GM12801 (cell line): ENCODE results near the gene HIF1AN.

ENCODE experiments used
- TF ChIP-seq, protein P1 (sequence below): IDR thresholded peaks from one replicate; pipeline ENCODE4 v1.5.1; 2011; ENCODE audit warnings: control low read depth; ENCODE audit not compliant: insufficient read length; ENCODE audit errors: extremely low read depth

Gene HIF1AN

GRCh38 chr10:100568912-100569311 is 33.2 kb downstream of the HIF1AN start:
- TF ChIP-seq, protein P1, sequence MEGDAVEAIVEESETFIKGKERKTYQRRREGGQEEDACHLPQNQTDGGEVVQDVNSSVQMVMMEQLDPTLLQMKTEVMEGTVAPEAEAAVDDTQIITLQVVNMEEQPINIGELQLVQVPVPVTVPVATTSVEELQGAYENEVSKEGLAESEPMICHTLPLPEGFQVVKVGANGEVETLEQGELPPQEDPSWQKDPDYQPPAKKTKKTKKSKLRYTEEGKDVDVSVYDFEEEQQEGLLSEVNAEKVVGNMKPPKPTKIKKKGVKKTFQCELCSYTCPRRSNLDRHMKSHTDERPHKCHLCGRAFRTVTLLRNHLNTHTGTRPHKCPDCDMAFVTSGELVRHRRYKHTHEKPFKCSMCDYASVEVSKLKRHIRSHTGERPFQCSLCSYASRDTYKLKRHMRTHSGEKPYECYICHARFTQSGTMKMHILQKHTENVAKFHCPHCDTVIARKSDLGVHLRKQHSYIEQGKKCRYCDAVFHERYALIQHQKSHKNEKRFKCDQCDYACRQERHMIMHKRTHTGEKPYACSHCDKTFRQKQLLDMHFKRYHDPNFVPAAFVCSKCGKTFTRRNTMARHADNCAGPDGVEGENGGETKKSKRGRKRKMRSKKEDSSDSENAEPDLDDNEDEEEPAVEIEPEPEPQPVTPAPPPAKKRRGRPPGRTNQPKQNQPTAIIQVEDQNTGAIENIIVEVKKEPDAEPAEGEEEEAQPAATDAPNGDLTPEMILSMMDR, result no peak

GRCh38 chr10:100569687-100570481 is 34.1 kb downstream of the HIF1AN start:
- TF ChIP-seq, protein P1, result no peak

DNA sequence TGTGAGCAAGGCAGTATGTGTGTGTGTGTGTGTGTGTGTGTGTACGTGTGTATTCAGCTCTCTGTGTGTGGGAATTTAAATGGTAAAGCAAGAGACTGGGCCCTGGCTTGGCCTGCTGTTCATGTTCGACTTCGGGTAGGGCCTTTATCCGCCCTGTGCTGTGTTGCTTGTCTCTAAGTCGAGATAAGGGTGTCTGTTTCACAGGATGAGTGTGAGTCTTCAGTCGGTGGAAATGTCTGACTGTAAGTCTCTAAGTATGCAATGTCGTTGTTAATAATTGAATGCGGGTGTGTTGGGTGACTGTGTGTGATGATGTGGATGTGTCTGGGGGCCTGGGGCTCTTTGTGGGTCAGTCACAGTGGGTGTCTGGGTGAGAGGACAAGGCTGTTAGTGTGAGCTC is 34.8 kb downstream of the HIF1AN start:
- TF ChIP-seq, protein P1, result no peak

DNA sequence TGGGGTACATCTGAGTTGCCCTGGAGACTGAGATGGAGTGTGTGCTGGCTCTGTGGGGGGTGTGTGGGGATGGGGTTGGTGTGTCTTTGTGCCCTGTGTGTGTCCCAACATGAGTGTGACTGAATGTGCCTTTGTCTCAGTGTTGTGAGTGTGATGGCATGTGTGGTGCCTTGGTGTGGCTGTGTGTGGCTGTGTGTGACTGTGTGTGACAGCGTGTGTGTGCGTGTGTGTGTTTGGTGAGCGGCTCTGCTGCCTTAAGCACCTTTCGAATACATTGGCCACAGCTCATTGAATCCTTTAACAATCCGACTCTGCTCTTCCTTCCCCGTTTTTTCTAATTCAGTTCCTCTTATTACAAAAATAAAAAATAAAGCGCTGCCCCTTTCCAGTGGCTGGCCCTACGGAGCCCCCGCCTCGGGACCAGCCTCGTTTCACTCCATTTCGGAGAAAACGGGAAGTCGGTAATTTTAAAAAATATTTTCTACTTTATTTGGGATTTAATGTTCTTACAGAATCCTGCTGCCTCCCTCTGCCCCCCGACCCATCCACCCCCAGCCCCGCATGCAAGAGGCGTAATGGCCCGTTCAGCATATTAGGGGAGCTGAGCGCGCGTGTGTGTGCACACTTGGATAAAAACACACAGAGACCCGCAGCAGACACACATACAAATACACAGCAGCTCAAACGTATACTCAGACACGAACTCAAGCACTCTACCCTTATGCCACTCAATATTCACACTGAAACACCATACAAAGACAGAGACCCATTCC is 35.5 kb downstream of the HIF1AN start:
- TF ChIP-seq, protein P1, result no peak

DNA sequence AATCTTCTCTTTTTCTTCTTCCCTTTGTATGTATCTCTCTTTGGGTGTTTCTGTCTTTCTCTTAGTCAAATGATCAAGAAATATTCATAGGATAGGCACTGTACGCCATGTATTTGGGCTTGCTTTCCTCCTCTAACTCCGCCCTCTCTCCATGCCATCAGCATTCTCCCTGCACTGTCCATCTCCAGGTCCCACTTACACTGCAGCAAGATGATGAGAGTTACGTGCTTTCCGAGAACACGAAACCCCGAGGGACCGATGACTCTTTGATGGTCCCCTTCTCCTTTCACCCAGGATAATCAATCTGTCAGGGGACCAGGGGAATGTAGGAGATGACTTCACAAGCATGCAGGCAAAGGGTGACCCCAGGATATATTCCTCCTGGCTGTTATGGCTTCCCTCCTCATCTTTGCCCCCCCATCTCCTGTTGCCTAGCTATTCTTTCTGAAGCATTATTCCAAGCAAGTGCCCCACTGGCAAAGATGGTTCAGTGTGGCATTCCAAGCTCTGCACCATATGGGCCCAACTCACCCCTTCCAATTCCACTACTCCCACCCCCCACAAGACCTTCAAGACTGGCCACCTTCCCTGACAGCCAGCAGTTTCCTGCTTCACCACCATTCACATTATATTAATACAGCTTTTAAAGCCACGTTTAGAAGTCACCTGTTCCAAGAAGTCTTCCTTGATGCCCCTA is 40.0 kb downstream of the HIF1AN start:
- TF ChIP-seq, protein P1, result no peak

- TF ChIP-seq, protein P1, result no peak
Measured at GRCh38 chr10:100576282-100576635, 40.5 kb downstream of the HIF1AN start.

DNA sequence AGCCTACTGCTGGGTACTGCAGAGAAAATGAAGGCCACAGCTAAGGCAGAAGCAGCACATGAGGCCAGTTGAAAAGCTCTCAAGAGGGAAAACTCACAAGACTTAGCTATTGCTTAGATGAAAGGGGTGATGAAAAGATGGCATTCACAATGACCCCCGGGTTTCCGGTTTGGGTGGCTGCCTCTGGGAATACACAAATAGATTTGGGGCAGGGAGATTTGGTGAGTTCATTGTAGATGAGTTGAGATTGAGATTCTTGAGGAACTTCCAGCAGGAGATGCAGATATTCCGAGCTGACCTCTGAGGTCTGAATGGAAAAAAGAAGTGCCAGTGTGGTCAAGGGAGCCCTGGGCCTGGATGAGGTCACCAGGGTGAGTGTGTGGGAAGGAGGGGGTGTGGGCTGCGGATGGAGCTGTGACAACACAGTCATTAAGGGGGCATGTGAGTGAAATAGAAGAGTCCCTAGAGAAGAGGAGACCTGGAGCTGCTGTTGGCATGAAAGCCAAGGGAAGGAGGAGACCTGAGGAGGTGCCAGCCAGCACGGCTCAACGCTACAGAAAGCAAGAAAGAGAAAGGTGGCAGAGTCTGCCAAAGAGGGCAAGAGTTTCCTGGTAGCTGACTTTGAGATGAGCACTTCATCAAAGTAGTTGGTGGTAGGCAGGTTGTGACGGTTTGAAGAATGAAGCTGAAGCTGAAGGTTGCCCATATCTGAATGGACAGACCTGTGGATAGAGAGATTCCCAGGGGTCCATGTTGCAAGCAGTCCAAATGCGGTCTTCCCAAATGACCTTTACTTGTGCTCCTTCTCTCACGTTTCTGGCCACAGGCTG is 43.7 kb downstream of the HIF1AN start:
- TF ChIP-seq, protein P1, result no peak
